ENCODE data around the gene ICE2. TPM values are rescaled to one million over a fixed set of nuclear protein-coding genes. Genes with fewer than 3 reads are reported as not detected.

The ICE2 gene
- total RNA-seq, 1 donor = 26.4 TPM

DNA sequence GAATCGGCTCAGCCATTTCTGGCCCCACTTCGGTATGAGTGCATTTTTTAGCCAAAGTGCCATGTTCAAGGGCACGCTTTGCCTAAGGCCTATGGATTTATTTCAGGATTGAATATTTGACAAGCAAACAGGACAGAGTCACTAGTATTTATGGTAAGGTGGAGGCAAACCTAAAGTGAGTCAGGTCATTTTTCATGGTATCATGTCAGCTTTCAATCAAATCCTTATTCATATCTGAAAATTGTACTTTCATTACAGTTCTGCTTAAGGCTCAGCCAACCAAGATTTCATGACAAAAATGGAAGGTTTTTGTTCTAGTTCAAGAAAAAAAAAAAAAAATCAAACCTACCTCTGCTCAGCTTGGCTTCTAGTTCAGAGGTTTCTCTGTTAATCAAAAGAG, 30.5 kb upstream of the ICE2 start:
- Histone ChIP-seq H4K20me1 (ENCODE audit: insufficient read depth, low read length) (no peaks in the 10 kb centered on the region), H3K36me3 (ENCODE audit: insufficient read depth, low read length) (no peaks in the 10 kb centered on the region), H3K27me3 (ENCODE audit: insufficient read depth, low read length) (no peaks in the 10 kb centered on the region), H3K4me3 (ENCODE audit: insufficient read depth, low read length) (no peak overlapping the region), H3K79me2 (ENCODE audit: insufficient read depth, low read length) (no peaks in the 10 kb centered on the region), H3K4me2 (ENCODE audit: insufficient read depth, low read length) (no peak overlapping the region), H3K4me1 (ENCODE audit: insufficient read depth, low read length) (peaks cover 3% of the 10 kb centered on the region), H3K27ac (ENCODE audit: low read depth, low read length) (no peak overlapping the region), H2AFZ (ENCODE audit: low read length) (no peak overlapping the region), H3K9me3 (ENCODE audit: low read depth, low read length) (no peaks in the 10 kb centered on the region)
- TF ChIP-seq, protein P1, sequence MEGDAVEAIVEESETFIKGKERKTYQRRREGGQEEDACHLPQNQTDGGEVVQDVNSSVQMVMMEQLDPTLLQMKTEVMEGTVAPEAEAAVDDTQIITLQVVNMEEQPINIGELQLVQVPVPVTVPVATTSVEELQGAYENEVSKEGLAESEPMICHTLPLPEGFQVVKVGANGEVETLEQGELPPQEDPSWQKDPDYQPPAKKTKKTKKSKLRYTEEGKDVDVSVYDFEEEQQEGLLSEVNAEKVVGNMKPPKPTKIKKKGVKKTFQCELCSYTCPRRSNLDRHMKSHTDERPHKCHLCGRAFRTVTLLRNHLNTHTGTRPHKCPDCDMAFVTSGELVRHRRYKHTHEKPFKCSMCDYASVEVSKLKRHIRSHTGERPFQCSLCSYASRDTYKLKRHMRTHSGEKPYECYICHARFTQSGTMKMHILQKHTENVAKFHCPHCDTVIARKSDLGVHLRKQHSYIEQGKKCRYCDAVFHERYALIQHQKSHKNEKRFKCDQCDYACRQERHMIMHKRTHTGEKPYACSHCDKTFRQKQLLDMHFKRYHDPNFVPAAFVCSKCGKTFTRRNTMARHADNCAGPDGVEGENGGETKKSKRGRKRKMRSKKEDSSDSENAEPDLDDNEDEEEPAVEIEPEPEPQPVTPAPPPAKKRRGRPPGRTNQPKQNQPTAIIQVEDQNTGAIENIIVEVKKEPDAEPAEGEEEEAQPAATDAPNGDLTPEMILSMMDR (IDR thresholded peaks at IDR 0.05; ENCODE audit: extremely low read depth, low read depth, low read length) = no peak
- DNase-seq (ENCODE audit: insufficient read length, low spot score, missing footprints) = no peak

DNA sequence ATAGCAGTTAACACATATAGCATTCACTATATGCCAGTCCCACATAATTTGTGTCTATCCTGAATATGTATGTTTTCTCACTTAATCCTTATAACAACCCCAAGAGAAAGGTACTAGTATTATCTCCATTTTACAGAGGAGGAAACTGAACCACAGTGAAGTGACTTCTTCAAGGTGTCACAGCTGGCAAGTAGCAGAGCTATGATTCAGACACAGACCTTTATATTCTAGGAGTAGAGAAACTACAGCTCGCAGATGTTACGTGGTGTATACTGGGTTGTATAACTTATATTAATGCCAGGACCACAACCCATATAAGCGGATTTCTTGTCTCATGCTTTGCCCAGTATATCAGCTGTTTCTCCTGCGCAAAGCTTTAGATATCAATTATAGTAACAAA, 29.5 kb upstream of the ICE2 start:
- TF ChIP-seq, protein P1 (IDR thresholded peaks at IDR 0.05; ENCODE audit: extremely low read depth, low read depth, low read length) = no peak
- no peaks in the 10 kb centered on the region for H3K27me3 ChIP-seq (ENCODE audit: insufficient read depth, low read length)
- DNase-seq (ENCODE audit: insufficient read length, low spot score, missing footprints) = no peak
- peaks cover 3% of the 10 kb centered on the region for H3K4me1 ChIP-seq (ENCODE audit: insufficient read depth, low read length)
- H3K9me3 ChIP-seq (ENCODE audit: low read depth, low read length) = no peaks in the 10 kb centered on the region
- no peaks in the 10 kb centered on the region for H3K79me2 ChIP-seq (ENCODE audit: insufficient read depth, low read length)
- no peak overlapping the region for H3K4me2 ChIP-seq (ENCODE audit: insufficient read depth, low read length)
- no peaks in the 10 kb centered on the region for H4K20me1 ChIP-seq (ENCODE audit: insufficient read depth, low read length)
- no peak overlapping the region for H3K4me3 ChIP-seq (ENCODE audit: insufficient read depth, low read length)
- no peak overlapping the region for H2AFZ ChIP-seq (ENCODE audit: low read length)
- H3K27ac ChIP-seq (ENCODE audit: low read depth, low read length) = no peak overlapping the region
- H3K36me3 ChIP-seq (ENCODE audit: insufficient read depth, low read length) = no peaks in the 10 kb centered on the region

DNA sequence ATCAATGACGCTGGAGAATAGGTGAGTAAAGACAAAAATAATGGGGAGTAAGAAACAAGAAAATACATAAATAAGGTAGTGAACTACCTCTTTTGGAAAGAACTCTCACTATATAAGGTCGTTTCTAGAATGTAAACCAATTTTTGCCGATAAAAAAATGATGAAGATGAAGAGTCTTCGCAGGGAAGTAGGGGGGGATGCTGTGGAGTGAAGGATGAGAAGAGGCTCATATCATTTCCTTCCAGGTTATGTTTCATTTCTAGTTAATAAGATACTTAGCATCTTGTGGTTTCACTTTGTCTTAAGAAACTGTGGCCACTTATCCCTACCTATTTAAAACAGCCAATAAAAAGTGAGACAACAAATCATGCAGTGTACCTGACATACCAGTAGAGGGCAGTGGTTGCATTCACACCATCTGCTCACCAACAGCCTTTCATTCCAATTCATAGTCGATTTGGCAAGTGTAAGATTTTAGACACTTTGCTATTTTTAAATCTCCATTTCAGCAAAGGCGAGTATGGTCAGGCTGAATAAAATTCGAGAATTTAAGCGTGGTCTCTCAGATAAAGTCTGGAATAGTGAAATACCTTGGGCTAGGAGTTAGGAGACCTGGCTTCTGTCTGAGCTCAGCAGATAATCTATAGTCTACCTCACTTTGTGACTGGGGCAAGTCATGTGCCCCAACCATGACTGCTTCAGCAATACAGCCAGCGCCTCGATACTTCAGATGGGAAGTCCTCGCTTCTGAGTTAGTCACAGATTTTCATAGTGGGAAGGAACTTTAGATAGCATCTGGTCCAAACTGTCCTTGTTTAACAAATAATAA, 28.9 kb upstream of the ICE2 start:
- Histone ChIP-seq H3K4me1 (ENCODE audit: insufficient read depth, low read length) (peaks cover 3% of the 10 kb centered on the region), H4K20me1 (ENCODE audit: insufficient read depth, low read length) (no peaks in the 10 kb centered on the region), H2AFZ (ENCODE audit: low read length) (peak overlapping the region; percentile 66), H3K79me2 (ENCODE audit: insufficient read depth, low read length) (no peaks in the 10 kb centered on the region), H3K36me3 (ENCODE audit: insufficient read depth, low read length) (no peaks in the 10 kb centered on the region), H3K27ac (ENCODE audit: low read depth, low read length) (no peak overlapping the region), H3K4me3 (ENCODE audit: insufficient read depth, low read length) (peak overlapping the region; percentile 10), H3K9me3 (ENCODE audit: low read depth, low read length) (no peaks in the 10 kb centered on the region), H3K27me3 (ENCODE audit: insufficient read depth, low read length) (no peaks in the 10 kb centered on the region), H3K4me2 (ENCODE audit: insufficient read depth, low read length) (peak overlapping the region; percentile 57)
- DNase-seq (ENCODE audit: insufficient read length, low spot score, missing footprints) = peak; percentile 50
- TF ChIP-seq, protein P1 (IDR thresholded peaks at IDR 0.05; ENCODE audit: extremely low read depth, low read depth, low read length) = peak; percentile 95

DNA sequence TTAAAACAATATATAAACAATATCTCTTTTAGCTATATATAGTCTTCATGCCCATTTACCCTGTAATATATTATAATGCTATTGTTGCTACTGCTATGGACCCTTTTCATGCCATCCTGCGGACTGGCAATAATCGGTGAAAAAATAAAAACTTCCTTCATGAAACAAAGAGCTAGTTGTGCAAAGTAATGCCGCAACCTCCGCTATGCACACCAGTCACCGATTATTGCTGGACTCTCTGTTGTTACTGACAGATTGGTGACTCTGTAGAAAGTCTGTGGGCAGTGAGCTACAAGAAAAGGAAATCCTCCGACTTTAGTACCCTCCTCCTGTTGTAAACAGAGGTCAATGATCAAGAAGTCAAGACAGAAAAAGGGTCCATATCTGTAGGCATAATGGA, 17.9 kb upstream of the ICE2 start:
- no peaks in the 10 kb centered on the region for H3K4me1 ChIP-seq (ENCODE audit: insufficient read depth, low read length)
- no peaks in the 10 kb centered on the region for H3K9me3 ChIP-seq (ENCODE audit: low read depth, low read length)
- no peaks in the 10 kb centered on the region for H3K27me3 ChIP-seq (ENCODE audit: insufficient read depth, low read length)
- TF ChIP-seq, protein P1 (IDR thresholded peaks at IDR 0.05; ENCODE audit: extremely low read depth, low read depth, low read length) = no peak
- no peaks in the 10 kb centered on the region for H4K20me1 ChIP-seq (ENCODE audit: insufficient read depth, low read length)
- H3K27ac ChIP-seq (ENCODE audit: low read depth, low read length) = no peak overlapping the region
- H3K4me3 ChIP-seq (ENCODE audit: insufficient read depth, low read length) = no peak overlapping the region
- H2AFZ ChIP-seq (ENCODE audit: low read length) = no peak overlapping the region
- no peak overlapping the region for H3K4me2 ChIP-seq (ENCODE audit: insufficient read depth, low read length)
- no peaks in the 10 kb centered on the region for H3K36me3 ChIP-seq (ENCODE audit: insufficient read depth, low read length)
- H3K79me2 ChIP-seq (ENCODE audit: insufficient read depth, low read length) = no peaks in the 10 kb centered on the region
- DNase-seq (ENCODE audit: insufficient read length, low spot score, missing footprints) = no peak

Measured in osteoblast (primary cell).